Choroid plexus epithelial cell (primary cell): ENCODE measurements around the gene ZNF516.

Experiments
- DNase-seq: peaks from one replicate; pipeline ENCODE4 v3.0.0-alpha.2; 2010; ENCODE audit warnings: low read depth
- H3K4me3 ChIP-seq: 2 replicates; pipeline ENCODE4 v1.5.1; 2011; ENCODE audit warnings: low read depth, mild to moderate bottlenecking, control low read depth, low read length, moderate library complexity
- CTCF ChIP-seq: conservative IDR thresholded peaks from 2 replicates; pipeline ENCODE4 v1.5.1; 2011; ENCODE audit warnings: low read depth, mild to moderate bottlenecking, control low read depth, inconsistent platforms, low read length, moderate library complexity

ZNF516 gene

GRCh38 chr18:76458522-76459311 lies 36.3 kb downstream of the ZNF516 start:
- no peak overlapping the region for H3K4me3 ChIP-seq
- no peak for TF ChIP-seq CTCF
- DNase-seq = no peak

- no peak for TF ChIP-seq CTCF
- no peak for DNase-seq
- no peak overlapping the region for H3K4me3 ChIP-seq
Measured at GRCh38 chr18:76457957-76458356, 37.1 kb downstream of the ZNF516 start.

- no peak for TF ChIP-seq CTCF
- DNase-seq = no peak
- H3K4me3 ChIP-seq = no peak overlapping the region
Measured at GRCh38 chr18:76457475-76457874, 37.6 kb downstream of the ZNF516 start.

- no peak for DNase-seq
- H3K4me3 ChIP-seq = no peak overlapping the region
- TF ChIP-seq CTCF = no peak
Measured at GRCh38 chr18:76456823-76457222, 38.2 kb downstream of the ZNF516 start.

- TF ChIP-seq CTCF = no peak
- no peak overlapping the region for H3K4me3 ChIP-seq
- DNase-seq = no peak
Measured at GRCh38 chr18:76456018-76456750, 38.9 kb downstream of the ZNF516 start.

GRCh38 chr18:76455003-76455676 lies 39.9 kb downstream of the ZNF516 start:
- TF ChIP-seq CTCF = no peak
- DNase-seq = no peak
- no peak overlapping the region for H3K4me3 ChIP-seq
